Measurements from ENCODE around the gene RBM27.
A peak's percentile ranks its signal among the peaks of the same experiment; 100 is the strongest.
"Not testable (repeated sequence)": the region's sequence is repeated elsewhere in the genome, so short reads cannot be mapped to it uniquely, and the experiment has no call there.

The RBM27 gene, protein sequence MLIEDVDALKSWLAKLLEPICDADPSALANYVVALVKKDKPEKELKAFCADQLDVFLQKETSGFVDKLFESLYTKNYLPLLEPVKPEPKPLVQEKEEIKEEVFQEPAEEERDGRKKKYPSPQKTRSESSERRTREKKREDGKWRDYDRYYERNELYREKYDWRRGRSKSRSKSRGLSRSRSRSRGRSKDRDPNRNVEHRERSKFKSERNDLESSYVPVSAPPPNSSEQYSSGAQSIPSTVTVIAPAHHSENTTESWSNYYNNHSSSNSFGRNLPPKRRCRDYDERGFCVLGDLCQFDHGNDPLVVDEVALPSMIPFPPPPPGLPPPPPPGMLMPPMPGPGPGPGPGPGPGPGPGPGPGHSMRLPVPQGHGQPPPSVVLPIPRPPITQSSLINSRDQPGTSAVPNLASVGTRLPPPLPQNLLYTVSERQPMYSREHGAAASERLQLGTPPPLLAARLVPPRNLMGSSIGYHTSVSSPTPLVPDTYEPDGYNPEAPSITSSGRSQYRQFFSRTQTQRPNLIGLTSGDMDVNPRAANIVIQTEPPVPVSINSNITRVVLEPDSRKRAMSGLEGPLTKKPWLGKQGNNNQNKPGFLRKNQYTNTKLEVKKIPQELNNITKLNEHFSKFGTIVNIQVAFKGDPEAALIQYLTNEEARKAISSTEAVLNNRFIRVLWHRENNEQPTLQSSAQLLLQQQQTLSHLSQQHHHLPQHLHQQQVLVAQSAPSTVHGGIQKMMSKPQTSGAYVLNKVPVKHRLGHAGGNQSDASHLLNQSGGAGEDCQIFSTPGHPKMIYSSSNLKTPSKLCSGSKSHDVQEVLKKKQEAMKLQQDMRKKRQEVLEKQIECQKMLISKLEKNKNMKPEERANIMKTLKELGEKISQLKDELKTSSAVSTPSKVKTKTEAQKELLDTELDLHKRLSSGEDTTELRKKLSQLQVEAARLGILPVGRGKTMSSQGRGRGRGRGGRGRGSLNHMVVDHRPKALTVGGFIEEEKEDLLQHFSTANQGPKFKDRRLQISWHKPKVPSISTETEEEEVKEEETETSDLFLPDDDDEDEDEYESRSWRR

DNA sequence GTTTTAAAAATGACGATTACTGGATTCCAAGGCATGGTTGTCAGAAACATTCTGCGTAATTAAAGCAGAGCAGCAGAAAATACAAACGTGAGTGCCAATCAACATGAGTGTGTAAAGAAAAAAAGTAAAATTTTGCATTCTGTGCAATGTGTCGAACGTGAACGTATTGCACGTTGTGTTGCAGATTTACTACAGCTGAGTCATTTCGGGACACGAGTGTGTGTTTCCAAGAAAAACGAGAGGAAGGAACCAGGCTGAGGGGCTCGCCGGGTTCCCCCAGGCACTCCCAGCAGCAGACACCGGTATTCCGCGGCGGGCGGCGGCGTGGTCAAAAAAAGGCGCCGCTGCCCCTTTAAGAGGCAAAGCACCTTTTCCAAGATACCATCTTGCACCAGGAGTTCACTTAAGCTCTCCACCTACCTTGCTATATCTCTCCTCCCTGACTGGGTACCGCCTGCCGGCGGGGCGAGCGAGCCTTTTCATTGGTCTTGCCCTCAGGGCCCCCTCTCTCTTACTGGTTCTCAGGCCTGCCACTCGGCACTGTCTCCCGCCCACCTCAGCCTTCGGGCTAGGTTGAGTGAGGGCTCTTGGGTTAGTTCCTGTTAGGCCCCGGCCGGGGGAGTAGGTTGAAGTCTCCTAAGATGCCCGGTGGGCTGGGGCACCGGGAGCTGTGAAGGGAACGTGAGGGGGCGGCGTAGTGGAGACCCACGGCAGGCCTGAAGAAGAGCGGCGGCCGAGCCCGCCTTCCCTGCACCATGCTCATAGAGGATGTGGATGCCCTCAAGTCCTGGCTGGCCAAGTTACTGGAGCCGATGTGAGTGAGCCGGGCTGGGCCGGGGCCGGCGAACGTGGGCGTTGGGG, at the start of gene RBM27:
Gene RBM27, plus strand, starts transcription at position 595 of the 861 bp plus-strand sequence. Its CDS starts 161 bp downstream, at position 756.
- DNase-seq (ENCODE audit: low spot score) = peak; percentile 98

DNA sequence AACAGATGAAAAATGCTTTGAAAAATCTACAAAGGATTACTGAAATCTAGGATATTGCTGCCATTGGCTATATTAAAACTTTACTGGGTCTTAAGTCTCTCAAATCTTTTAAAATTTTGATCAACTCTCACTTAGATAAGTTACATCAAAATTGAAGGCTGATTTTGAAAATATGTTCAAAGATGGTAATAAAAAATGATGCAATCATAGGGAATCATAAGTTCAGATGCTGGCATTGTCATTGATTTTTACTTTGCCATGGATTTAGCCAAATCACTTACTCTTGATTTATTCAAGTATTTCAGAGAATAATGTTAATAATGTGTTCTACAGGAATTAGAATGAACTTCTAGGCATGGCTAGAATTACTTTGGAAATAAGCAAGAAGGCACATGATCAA, 45.1 kb upstream of the RBM27 start:
- no peak for DNase-seq (ENCODE audit: low spot score)

DNA sequence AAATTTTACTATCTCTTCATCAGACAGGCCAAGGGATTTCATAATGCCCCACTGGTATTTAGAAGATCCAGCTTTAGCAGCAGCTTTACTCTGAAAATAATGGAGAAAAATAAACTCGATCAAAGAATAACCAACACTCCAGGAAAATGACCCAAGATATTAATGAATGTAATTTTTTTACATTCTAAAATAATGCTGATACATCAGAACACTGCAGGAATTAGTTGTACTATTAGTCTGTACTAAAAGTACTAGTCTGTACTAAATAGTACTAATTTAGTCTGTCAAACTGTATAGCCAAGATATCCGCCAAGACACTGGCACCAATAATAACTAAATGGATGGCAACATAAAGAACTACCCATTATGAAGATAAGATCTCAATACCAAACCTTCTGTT, 39.0 kb upstream of the RBM27 start:
- no peak for DNase-seq (ENCODE audit: low spot score)

DNA sequence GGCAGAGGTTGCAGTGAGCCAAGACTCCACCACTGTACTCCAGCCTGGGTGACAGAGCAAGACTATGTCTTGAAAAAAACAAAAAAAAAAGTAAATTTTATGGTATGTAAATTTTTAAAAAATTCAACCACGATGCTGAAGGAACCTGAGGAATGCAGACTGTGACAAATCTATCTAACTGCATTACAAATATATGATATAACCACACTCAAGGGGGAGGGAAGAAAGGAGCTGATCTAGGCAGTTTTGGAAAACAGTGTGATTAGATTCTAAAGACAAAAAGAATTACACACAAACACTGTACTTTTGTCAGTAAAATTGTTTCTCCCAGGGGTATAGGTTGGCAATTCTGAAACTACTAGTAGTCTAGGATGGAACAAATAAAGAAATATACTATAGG, 37.9 kb upstream of the RBM27 start:
- DNase-seq (ENCODE audit: low spot score) = no peak

DNA sequence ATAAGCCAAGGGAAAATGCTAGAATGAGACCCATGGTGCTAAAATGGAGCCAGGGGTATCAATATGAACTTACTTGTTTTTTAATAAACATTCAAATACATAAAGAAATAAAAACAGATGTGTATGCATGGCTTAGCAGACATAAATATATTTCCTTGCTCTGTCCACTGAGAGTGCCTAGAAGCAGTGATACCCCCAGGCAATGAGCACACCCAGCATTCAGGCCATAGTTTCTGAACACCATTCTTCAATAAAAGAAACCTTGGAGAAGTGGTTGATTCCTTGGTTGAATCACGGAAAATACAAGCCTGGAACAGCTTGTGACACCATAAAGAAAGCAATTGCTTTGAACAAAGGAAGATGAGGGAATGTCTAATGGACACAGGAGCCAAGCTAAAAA, 37.5 kb upstream of the RBM27 start:
- DNase-seq (ENCODE audit: low spot score) = no peak

DNA sequence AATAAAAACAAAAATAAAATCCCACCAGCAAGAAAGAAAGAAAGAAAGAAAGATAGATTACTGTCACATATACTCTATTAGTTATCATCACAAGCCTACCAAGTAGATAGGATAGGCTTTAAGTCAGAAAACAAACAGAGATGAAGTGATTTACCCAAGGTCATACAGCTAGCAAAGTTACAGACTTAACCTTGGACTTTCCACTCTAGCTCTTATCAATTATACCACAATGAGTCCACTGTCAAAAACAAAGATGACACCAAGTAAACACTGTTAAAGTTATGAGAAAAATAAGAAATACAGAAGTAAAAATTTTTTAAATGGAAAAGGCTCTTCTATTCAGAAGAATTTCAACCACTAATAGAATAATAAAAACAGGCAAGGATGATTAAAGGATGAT, 34.3 kb upstream of the RBM27 start:
- DNase-seq (ENCODE audit: low spot score) = no peak

DNA sequence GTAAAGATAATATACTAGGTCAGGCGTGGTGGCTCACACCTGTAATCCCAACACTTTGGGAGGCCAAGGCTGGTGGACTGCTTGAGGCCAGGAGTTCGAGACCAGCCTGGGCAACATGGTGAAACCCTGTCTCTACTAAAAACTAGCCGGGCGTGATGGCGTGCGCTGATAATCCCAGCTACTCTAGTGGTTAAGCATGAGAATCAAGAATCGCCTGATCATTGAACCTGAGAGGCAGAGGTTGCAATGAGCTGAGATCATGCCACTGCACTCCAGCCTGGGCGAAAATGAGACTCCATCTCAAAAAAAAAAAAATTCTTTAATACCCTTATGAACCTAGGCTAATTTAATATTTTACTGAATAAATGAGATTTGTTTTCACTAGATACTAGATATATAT, 30.4 kb upstream of the RBM27 start:
- DNase-seq (ENCODE audit: low spot score) = not testable (repeated sequence)

DNA sequence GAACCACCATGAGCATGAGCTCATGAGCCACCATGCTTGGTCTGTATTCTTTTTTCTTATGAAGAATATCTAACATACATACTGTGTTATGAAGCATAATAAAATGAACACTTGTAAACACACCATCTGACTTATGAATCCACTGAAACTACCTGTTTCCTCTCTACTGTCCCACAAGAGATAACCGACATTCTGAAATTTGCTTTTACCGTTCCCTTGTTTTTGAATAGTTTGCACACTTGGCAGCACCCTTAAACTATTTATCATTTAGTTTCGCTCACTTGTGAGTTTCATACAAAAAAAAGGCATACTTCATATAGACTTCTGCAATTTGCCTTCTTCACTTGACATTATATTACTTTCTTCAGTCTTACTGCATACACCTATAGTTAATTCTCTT, 29.8 kb upstream of the RBM27 start:
- no peak for DNase-seq (ENCODE audit: low spot score)

DNA sequence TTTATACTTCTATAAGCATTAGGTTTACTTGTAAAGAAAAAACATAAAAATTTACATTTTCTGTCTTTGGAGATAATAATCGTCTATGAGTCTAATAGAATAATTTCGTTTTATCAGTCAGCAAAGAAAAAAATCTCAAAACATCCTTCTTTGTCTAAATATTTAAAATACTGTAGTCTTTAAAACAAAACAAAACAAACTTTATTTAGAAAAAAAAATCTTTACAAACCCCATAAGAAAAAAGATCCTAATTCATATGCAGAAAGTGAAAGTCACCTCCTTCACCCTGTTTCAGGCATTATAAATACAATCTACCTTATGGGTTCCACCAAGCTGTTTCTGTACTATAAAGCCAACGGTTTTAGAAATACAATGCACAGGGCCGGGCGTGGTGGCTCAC, 26.6 kb upstream of the RBM27 start:
- DNase-seq (ENCODE audit: low spot score) = no peak

DNA sequence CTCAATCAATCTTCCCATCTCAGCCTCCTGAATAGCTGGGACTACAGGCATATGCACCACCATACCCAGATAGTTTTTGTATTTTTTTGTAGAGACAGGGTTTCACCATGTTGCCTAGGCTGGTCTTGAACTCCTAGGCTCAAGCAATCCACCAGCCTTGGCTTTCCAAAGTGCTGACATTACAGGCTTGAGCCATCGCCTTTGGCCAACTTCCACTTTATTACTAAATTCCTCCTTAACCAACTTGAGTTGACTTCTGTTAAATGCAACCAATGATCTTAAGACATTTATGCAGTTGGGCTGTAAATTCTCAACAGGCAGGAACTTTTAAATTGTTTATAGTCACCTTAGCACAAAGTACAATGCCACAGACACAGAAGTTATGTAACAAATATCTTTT, 23.7 kb upstream of the RBM27 start:
- no peak for DNase-seq (ENCODE audit: low spot score)

DNA sequence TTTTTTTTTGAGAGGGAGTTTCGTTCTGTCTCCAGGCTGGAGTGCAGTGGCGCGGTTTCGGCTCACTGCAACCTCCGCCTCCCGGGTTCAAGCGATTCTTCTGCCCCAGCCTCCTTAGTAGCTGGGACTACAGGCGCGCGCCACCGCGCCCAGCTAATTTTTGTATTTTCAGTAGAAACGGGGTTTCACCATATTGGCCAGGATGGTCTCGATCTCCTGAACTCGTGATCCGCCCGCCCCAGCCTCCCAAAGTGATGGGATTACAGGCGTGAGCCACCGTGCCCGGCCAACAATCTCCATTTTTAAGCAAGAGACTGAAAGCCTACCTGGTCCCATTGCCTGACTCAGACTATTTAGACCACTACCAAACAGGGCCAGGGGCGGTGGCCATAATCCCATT, 20.0 kb upstream of the RBM27 start:
- DNase-seq (ENCODE audit: low spot score) = not testable (repeated sequence)

DNA sequence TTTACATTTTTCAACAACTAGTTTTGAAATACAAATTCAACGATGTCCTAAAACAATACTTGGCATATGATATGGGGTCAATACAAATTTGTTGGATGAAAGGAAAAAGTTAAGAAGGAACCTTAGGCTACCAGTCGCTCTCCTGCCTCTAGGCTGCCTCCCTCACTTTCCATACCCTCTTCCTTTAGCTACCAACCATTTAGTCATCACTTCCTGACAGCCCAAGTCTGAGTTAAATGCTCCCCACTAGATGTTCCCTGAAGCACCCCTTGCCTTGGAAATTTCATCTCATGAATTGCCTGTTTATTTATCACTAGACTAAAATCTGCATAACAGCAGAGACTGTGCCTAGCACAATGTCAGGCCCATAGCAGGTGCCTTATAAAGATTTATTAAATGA, 18.2 kb upstream of the RBM27 start:
- DNase-seq (ENCODE audit: low spot score) = no peak

DNA sequence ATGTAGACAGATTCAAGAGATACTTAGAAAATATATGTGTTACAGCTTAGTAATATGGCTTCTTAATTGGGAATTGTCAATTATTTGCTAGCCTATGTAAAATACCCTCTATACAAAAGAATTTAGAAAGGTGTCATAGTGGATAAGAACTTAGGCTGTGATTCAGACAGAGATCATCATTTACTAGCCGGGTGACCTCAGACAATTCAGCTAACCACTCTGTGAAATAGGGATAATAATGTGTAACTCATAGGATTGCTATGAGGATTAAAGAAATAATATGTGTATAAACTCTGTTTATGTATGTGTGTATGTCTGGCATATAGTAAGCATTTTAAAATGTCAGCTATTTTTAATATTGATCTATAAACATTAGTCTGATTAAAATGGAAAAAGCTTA, 15.0 kb upstream of the RBM27 start:
- DNase-seq (ENCODE audit: low spot score) = no peak

DNA sequence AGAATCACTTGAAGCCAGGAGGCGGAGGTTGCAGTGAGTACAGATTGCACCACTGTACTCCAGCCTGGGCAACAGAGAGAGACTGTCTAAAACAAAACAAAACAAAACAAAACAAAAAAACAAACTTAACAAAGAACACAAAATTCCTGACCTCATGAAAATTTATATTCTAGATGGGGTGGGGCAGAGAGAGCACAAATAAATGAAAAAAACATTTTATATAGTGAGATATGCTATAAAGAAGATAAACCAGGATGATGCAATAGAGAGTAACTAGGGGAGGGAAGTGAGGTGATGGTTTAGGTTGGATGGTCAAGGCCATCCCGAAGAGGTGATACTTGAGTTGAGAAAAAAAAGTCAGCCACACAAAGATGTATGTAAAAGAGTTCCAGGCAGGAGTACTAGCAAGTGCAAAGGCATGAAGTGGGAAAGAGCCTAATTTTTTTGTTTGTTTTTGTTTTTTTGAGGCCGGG, 10.8 kb upstream of the RBM27 start:
- no peak for DNase-seq (ENCODE audit: low spot score)

DNA sequence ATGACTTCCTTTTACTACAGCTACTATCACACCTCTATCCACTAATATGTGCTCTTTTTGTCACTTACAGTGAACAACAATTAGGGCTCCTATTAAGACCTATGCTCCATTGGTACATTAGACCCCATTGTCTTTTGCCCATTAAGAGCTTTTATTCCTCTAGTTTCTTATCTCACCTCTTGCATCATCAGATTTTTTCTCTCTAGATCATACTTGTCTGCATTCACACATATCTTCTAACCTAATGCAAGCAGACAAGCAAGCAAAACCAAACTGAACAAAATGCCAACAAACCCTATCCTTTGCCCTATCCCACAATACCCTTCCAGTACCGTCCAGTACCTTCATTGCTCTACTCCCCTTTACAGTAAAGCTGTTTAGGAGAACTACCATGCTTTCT, 10.1 kb upstream of the RBM27 start:
- DNase-seq (ENCODE audit: low spot score) = no peak

DNA sequence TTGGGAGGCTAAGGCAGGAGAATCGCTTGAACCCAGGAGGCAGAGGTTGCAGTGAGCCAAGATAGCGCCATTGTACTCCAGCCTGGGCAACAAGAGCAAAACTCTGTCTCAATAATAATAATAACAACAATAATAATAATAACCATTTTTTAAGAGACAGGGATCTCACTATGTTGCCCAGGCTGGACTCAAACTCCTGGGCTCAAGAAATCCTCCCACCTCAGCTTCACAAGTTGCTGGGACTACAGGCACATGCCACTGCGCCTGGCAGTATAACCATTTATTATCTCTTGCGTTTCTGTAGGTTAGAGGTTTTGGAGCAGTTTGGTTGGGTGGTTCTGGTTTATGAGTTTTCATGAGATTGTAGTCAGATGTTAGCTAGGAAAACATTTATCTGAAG, 8.4 kb upstream of the RBM27 start:
- DNase-seq (ENCODE audit: low spot score) = not testable (repeated sequence)

DNA sequence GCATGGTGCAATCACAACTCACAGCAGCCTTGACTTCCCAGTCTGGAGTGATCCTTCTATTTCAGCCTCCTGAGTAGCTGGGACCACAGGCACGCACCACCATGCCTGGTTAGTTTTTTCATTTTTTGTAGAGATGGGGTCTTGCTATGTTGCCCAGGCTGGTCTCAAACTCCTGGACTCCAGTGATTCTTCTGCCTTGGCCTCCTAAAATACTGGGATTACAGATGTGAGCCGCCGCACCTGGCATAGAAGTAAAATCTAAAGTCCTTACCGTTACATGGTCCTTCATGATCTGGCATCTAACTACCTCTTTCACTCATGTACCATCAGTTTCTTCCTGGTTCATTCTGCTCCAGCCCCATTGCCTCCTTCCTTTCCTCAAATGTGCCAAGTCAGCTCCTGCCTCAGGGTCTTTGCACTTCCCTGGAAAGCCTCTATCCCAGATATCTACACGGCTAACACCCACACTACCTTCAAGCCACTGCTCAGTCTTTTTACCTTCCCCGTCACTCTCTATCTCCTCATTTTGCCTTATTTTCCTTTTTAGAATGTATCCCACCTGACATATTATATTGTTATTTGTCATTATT, 6.9 kb upstream of the RBM27 start:
- no peak for DNase-seq (ENCODE audit: low spot score)

DNA sequence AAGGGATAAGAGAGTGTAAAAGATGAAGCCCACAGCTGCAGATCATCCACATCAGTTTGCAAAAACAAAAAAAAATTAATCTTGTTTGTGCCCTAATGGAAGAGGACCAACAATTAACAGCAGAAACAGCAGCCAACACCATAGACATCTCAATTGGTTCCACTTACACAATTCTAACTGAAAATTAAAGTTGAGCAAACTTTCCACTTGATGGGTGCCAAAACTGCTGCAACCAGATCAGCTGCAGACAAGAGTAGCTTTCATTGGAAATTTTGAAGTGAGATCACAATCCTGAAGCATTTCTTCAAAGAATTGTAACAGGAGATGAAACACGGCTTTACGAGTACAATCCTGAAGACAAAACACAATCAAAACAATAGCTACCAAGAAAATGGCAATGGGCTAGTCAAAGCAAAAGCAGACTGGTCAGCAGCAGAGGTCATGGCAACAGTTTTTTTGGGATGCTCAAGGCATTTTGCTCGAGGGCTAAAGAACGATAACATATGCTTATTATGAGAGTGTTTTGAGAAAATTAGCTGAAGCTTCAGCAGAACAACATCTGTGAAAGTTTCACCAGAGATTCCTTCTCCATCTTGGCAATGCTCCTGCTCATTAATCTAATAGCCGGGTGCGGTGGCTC, 4.1 kb upstream of the RBM27 start:
- DNase-seq (ENCODE audit: low spot score) = no peak

DNA sequence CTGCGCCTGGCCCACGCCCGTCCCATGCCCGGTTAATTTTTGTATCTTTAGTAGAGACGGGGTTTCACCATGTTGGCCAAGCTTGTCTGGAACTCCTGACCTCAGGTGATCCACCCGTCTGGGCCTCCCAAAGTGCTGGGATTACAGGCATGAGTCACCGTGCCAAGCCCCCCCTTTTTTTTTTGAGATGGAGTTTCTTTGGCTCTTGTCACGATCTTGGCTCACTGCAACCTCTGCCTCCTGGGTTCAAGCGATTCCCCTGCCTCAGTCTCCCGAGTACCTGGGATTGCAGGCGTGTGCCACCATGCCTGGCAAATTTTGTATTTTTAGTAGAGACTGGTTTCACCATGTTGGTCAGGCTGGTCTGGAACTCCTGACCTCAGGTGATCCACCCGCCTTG, 1.6 kb upstream of the RBM27 start:
- DNase-seq (ENCODE audit: low spot score) = not testable (repeated sequence)

DNA sequence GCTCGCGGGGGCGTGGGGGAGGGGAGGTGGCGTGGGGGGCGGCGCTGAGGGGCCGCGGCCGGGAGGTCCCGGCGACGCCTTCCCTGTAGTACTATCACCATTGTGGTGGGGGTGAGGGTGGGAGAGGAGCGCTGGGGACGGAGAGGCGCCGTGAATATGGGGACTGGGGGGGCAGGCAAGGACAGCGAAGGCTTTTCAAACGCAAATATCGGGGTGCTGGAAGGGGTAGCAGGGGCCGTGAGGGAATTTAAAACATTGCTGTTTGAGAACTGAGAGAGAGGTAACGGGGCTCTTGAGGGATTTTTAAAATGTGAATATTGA, 427 bp downstream of the RBM27 start:
- peak; percentile 27 for DNase-seq (ENCODE audit: low spot score)
